GM18511 (cell line): Measurements from ENCODE around the gene WDR70.
"Not testable (repeated sequence)": the region's sequence is repeated elsewhere in the genome, so short reads cannot be mapped to it uniquely, and the experiment has no call there.

Experiments
- ATAC-seq: cut with Tn5 transposase; IDR thresholded peaks from one replicate; pipeline ENCODE4 v1.9.1; 2021; ENCODE audit warnings: mild to moderate bottlenecking, moderate library complexity; ENCODE audit not compliant: unreplicated experiment

Gene WDR70

DNA sequence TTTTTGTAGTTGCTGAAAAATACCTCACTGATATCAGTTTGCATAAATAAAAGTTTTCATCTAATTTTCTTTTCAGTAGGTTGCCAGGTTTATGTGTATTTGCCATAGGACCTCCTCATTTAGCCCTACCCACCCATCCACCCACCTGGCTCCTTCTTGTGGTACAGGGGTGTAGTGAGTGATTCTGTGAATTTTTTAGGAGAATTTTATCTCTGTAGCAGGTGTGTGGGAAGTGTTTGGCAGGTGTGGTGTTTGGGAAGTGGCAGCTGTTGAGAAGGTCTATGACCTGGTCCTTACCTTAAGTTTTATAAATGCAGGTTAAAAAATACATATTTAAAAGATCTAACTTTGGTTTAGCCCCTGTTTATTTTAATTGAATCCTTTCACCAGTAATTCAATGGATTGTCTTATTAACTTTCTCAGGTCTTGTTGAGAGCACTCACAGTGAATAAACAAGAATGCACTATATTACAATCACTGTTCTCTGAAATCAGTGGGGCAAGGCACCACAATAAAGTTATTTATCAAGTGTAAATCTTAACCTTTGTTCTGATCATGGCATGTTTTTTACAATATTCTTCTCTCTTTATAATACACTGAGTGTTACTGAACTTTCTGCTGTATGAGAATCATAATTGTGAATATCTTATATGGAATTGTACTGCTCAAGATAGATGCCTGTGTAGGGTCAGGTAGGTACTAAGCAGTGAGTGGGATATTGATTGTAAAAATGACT is 189.1 kb downstream of the WDR70 start:
- no peak for ATAC-seq

DNA sequence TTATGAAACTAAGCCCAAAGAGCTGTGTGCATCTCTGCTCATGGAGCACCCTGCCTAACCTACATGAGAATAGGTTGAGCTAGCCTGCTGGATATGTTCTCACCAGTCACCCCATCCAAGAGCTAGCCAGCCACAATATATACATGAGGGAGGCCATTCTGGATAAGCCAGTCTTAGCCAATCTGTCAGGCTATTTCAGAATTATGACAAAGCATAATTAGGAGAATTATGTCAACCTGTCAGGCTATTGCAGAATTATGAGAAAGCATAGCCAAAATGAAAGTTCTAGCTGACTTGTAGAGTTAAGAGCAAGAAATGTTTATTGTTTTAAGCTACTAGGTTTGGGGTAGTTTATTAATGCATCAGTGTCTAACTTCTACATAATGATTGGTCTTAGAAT is 189.8 kb downstream of the WDR70 start:
- ATAC-seq = no peak

DNA sequence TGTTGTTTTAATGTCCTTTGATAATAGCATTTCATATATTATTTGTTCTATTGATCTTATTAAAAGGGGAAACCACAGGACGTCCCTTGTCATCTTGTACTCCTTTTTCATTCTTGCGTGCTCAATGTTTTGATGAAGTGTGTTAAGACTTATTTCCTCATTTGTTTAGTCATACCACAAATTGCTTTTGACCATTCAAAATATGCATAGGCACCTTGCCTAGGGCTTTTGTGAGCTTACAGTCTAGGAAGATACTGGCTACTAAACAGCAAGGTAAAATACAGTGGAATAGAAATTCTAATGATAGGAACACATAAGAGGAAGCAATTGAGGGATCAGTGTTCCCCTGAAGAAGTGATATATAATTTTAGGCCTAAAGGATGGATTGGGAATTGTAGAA is 190.3 kb downstream of the WDR70 start:
- ATAC-seq = no peak

DNA sequence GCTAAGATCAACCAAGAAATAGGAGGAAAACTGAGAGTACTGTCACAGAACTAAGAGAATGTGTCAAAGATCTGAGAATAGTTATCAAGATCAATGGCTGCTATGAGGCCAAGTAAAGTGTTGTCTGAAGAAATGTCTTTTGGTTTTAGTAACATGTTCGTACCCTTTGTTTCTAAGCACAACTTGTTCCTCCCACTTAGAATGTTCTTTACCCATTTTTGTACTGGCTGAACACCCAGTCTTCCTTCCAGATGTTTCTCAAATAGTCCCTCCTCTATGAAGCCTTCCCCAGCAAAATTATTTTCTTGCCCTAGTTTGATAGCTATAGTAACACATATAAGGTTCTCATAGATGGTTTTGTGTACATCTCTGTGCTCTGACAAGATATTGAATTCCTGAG is 191.5 kb downstream of the WDR70 start:
- ATAC-seq = no peak

DNA sequence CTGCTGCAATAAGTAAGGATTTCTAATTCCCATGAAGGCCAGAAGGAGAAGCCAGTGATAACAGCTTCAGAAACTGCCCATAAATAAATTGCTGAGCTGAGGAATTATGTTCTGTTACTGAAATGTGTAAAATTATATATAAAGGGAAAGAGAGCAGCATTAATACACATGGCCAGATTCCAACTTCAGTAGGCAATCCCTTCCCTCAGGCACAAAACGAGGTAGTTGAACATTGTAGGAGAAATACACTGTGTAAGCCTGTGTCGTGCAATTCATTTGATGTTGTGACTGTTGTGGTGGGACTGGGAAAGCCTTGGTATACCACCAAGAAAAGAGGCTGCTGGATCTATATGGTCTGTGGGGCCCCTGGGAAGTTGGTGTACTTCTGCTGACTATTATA is 192.9 kb downstream of the WDR70 start:
- ATAC-seq = no peak

DNA sequence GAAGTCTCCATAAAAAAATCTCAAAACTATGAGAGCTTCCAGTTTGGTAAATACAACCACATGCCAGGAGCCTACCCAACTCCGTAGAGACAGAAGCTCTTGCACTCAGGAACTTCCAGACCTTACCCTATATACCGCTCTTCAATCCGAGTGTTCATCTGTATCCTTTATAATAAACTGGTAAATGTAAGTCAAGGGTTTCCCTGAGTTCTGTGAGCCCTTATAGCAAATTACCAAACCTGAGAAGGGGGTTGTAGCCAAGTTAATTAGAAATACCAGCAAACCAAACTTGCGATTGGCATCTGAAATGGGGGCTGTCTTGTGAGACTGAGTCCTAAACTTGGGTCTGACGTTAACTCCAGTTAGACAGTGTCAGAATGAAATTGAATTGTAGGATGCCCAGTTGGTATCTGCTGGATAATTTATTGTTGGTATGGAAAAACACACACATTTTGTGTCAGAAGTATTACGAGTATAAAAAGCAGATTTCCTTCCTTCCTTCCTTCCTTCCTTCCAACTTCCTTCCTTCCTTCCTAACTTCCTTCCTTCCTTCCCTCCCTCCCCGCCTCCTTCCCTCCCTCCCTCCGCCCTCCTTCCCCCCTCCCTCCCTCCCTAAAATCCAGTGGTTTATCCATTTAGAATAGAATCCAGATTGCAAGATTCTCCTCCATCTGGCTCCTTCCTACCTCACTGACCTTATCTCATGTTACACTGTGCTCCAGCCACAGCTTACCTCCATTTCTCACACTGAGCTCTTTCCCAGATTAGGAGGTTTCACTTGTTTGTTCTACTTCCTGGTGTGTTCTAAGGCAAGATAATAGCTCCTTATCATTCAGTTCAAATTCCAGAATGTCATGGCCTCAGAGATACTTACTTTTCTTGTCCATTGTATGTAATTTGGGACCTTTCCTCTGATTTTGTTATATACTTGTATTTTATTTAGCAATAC is 196.7 kb downstream of the WDR70 start:
- no peak for ATAC-seq

DNA sequence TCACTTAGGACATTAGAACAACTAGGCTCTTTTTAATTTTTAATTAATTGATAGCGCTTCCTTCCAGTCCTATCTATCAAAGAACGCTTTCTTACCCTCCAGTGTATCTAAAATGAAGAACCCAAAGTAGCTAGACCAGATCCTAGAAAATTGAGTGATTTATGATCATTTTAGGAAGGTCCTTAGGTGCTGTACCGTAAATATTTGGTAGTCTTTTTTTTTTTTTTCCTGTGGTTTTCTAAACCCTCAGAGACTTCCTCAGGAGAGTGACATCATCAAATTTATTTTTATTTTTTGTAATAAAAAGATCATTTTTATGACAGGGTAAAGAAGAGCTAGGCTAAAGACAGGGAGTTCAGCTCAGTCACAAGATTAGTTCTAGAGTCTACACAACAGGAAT is 197.4 kb downstream of the WDR70 start:
- ATAC-seq = no peak

DNA sequence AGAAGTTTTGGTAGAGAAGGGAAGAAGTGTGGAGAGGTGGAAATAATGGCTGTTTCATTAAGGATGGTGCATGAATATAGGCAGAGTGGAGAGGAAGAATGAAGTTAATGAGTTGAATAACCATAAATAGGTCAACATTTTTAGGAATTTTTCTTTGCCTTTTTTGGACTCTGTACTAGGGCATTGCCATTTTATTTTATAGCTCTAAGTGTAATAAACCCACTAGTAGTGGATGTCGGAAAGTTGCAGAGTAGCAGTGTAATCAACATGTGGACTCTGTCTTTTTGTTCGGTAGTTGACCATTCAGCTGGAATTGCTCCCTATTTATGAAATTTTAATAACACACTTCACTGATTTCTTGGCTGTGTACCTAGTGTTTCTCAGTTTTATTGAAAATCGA is 199.1 kb downstream of the WDR70 start:
- no peak for ATAC-seq

DNA sequence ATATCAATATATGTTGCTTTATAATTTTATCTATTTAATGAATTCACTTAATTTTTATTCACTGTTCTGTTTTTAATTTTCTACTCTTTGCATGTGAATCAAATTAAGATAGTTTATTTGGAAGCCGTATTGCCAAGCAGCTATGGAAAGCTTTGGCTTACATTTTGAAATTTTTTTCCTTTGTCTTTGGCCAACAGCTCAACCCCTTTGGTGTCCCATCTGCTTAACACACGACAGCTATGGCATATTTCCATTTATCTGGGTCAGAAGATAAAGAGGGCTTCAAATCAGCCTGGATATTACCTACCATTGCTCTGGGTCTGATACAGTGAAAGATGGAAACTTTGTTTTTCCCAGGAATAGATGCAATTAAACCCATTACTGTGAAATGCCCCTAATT is 201.0 kb downstream of the WDR70 start:
- no peak for ATAC-seq

DNA sequence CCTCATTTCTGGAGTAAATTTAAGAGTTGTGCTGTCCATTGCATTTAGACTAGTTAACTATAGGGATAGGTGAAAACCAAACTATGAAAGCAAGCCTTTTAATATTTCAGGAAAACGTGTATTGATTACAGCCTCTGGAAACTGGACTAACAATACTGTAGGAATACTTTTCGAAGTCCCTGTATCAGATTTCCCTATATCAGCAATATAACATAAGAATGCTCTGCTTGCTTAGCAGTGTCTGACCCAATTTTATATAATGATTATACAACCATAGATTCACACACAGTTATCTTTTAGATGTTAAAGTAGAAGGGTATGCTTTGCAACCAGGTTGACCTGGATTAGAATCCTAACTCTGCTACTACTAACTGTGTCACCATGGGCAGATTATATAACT is 203.1 kb downstream of the WDR70 start:
- no peak for ATAC-seq

DNA sequence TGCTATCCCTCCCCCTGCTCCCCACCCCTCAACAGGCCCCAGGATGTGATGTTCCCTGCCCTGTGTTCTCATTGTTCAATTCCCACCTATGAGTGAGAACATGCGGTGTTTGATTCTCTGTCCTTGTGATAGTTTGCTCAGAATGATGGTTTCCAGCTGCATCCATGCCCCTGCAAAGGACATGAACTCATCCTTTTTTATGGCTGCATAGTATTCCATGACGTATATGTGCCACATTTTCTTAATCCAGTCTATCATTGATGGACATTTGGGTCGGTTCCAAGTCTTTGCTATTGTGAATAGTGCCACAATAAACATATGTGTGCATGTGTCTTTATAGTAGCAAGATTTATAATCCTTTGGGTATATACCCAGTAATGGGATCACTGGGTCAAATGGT is 214.2 kb downstream of the WDR70 start:
- ATAC-seq = not testable (repeated sequence)

DNA sequence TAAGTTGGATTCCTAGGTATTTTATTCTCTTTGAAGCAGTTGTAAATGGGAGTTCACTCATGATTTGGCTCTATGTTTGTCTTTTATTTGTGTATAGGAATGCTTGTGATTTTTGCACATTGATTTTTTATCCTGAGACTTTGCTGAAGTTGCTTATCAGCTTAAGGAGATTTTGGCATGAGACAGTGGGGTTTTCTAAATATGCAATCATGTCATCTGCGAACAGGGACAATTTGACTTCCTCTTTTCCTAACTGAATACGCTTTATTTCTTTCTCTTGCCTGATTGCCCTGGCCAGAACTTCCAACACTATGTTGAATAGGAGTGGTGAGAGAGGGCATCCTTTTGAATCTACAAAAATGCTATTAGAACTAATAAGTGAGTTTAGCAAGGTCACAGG is 215.7 kb downstream of the WDR70 start:
- not testable (repeated sequence) for ATAC-seq

DNA sequence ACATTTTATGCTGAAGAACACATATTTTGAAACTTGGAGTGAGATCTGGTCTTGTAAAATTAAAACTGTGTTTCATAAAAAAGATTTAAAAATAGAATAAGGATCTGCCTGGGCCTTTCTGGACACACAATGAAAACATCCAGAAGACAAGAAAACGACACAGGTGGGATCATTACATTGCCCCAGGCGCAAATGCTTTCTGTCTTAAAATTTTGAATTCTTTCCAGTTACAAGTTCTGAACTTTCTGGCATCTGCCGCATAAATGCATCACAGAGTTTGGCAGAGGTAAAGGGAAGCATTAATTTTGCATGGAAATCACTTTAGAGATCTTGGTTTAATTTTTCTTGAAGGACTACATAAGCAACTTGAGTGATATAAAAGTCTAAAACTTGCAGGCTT is 219.6 kb downstream of the WDR70 start:
- ATAC-seq = no peak

DNA sequence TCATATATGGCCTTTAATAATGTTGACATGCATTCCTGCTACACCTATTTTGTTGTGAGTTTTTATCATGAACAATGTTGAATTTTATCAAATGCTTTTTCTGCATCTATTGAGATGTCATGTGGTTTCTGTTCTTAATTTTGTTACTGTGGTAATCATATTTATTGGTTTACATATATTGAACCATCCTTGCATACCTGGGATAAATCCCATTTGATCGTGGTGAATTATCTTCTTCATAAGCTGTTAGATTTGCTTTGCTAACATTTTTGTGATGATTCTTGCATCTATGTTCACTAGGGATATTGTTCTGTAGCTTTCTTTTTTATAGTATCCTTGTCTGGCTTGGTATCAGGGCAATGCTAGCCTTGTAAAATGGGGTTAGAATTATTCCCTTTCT is 222.0 kb downstream of the WDR70 start:
- ATAC-seq = no peak

DNA sequence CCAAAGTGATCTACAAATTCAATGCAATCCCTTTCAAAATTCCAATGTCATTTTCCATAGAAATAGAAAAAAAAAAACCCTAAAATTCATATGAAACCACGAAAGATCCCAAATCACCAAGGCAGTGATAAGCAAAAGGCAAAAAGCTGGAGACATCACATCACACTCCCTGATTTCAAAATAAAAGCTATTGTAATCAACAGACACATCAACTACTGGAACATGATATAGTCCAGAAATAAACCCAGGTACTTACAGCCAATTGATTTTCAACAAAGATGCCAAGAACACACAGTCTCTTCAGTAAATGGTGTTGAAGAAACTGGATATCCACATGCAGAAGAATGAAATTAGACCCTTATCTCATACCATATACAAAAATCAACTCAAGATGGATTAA is 224.0 kb downstream of the WDR70 start:
- ATAC-seq = no peak

DNA sequence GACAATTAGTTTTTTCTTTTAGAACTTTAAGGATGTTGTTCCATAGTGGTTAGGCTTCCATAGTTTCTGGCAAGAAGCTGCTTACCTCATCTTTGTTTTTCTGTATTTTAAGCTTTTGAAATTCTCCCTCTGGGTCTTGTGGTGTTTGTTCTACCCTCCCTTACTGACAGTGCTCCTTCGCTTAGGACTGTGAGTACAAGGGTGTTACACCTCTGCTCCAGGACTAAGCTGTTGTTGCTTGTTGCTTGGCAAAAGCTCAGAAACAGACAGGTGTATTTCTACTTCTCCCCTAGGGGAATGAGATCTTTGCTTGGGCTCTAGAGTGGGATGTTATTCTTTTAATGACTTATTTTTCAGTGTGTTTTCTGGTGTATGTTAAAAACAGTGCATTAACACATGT is 225.2 kb downstream of the WDR70 start:
- no peak for ATAC-seq

DNA sequence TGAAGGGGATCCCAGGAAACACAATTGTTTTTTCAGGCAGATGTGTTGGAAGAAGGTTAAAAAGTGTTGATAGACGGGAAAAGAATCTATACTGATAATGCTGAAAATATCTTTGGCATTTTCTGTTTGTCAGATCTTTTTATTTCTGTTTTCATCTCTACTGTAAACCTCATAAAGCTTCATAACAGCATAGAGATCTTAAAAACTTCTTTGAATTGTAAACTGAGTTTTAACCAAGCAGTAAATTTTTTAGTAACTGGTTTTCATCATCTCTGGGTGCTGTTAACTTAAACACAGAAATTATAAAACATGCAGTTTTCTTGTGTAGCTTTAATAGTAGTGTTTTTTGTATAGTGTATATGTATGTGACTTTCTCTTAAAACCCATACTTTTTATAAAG is 227.0 kb downstream of the WDR70 start:
- ATAC-seq = no peak

DNA sequence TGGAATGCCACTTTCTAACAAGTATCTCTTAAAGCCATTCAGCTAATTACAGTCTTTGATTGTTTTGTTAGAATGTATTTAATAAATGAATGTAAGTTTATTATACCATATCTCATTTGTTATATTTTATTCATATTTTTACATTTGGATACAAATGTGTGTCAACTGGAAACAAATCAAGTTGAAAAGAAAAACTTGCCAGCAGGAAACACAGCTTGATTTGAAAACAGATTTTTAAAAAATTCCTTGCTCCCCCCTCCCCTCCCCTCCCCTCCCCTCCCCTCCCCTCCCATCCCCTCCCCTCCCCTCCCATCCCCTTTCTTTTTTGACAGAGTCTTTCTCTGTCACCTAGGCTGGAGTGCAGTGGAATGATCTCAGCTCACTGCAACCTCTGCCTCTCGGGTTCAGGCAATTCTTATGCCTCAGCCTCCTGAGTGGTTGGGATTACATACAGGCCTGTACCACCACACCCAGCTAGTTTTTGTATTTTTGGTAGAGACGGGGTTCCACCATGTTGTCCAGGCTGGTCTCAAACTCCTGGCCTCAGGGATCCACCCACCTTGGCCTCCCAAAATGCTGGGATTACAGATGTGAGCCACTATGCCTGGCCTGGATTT is 227.6 kb downstream of the WDR70 start:
- no peak for ATAC-seq

DNA sequence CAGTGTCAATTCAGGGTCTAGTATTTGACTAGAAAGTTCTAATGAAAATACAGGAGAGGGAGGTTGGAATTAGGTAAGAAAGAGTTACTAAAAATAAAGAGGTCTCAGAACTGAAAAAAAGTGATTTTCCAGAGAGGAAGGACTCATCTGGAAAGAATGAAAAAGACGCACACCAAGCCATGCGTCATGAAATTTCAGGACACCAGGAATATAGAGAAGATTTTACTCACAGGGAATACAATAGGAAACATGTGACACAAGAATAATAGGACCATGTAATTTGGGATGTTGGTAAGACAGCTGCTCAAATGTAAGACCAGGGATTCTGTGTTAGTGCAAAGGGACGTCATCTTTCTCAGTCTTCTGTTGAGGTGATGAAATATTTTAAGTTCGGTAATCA is 236.1 kb downstream of the WDR70 start:
- ATAC-seq = no peak

DNA sequence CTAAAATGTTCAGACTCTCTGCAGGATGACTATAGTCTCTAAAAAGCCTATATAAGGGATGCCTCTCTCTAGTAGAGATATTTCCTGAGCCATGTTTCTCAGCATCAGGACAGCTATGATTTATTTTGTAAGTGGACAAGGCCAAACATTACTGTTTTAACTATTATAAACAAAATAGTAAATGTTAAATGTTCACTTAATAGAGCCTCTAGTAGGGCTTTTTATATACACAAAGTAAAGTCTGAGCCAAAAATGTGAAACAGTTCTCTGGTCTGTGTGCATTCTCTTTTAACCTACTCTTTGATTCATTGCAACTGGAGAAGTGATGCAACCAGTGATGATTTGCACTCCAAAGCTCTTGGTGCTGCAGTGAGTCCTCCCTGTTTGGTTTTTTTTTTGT is 240.2 kb downstream of the WDR70 start:
- ATAC-seq = no peak

DNA sequence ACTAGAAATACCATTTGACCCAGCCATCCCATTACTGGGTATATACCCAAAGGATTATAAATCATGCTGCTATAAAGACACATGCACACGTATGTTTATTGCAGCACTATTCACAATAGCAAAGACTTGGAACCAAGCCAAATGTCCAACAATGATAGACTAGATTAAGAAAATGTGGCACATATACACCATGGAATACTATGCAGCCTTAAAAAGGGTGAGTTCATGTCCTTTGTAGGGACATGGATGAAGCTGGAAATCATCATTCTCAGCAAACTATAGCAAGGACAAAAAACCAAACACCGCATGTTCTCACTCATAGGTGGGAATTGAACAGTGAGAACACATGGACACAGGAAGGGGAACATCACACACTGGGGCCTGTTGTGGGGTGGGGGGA is 243.2 kb downstream of the WDR70 start:
- not testable (repeated sequence) for ATAC-seq

DNA sequence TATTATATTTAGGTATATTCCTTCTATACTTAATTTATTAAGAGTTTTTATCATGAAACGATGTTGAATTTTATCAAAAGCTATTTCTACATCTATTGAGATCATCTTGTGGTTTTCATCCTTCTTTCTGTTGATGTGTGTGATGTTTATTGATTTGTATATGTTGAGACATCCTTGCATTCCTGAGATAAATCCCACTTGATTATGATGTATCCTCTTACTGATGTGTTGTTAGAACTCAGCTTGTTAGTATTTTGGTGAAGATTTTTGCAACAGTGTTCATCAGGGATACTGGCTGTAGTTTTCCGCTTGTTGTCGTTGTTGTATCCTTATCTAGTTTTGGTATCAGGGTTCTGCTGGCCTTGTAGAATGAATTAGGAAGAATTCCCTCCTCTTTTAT is 247.1 kb downstream of the WDR70 start:
- no peak for ATAC-seq
